K562 (cell line): ENCODE data around the gene CRELD2. TPM values are rescaled to one million over a fixed set of nuclear protein-coding genes. Genes with fewer than 3 reads are reported as not detected.

Source experiments
- ATAC-seq: fragments of 200-7000 bp; cut with Tn5 transposase; 3 replicates; pipeline ENCODE4 v1.9.1; 2020; ENCODE audit warnings: moderate library complexity
- BruUV-seq: library from RNA; stranded (reverse); fragments of 400-500 nt; replicated peaks from 2 replicates; lab custom pipeline; 2021; lab: Mats Ljungman, UMichigan
- CTCF ChIA-PET: fragments of 300-600 bp; formaldehyde crosslinking; extraction: SDS; loops from one replicate; lab custom pipeline; 2021; ENCODE audit warnings: low intra/inter-chr PET ratio; lab: Yijun Ruan, JAX
- POLR2A ChIA-PET: fragments of 300-600, 350-650 bp; sonication (Branson Sonifier 250); formaldehyde crosslinking; extraction: SDS; loops from one replicate; lab custom pipeline; 2021; ENCODE audit warnings: antibody characterized with exemption, inconsistent platforms; lab: Yijun Ruan, JAX
- DNase-seq, 4 experiments: peaks; one replicate each; pipeline versions ENCODE4 v3.0.0 to v3.0.0-alpha.2; 2011 to 2018; ENCODE audit warnings: low spot score in 3 of 4, mixed read lengths in 3 of 4; ENCODE audit errors: extremely low read depth in 1 of 4
- FAIRE-seq: peaks from 2 replicates; lab custom pipeline; 2011; peaks lifted over from hg19 to GRCh38; lab: Jason Lieb, UNC
- H2AFZ ChIP-seq: 2 replicates; pipeline ENCODE4 v1.6.0; 2011; ENCODE audit warnings: low read depth, low read length, control low read depth, inconsistent platforms
- H3K27ac ChIP-seq: fragments of 200-600 bp; 3 replicates; pipeline ENCODE4 v1.8.0; 2011; ENCODE audit warnings: low read depth, mild to moderate bottlenecking, control low read depth, inconsistent platforms, low read length, moderate library complexity, mixed read lengths; ENCODE audit errors: extremely low read depth
- H3K27me3 ChIP-seq, 2 experiments: fragments of 300-600 bp in 1 of 2; 2 replicates in 1 of 2; 3 replicates in 1 of 2; pipeline versions ENCODE4 v1.6.0 to v1.8.0; 2011; ENCODE audit warnings: inconsistent platforms in 2 of 2, low read length in 2 of 2, mild to moderate bottlenecking in 1 of 2, mixed read lengths in 1 of 2, moderate library complexity in 1 of 2; ENCODE audit not compliant: control insufficient read depth in 2 of 2, insufficient read depth in 2 of 2
- H3K36me3 ChIP-seq: fragments of 300-600 bp; 3 replicates; pipeline ENCODE4 v1.8.0; 2011; ENCODE audit warnings: mild to moderate bottlenecking, low read length, inconsistent platforms; ENCODE audit not compliant: control insufficient read depth, insufficient read depth
- H3K4me1 ChIP-seq, 2 experiments: fragments of 200-600 bp in 1 of 2; replicated peaks in 1 of 2; 2 replicates in 1 of 2; 3 replicates in 1 of 2; pipeline versions ENCODE4 v1.5.1 to v1.8.0; 2011; ENCODE audit warnings: inconsistent platforms in 2 of 2, low read length in 2 of 2, mild to moderate bottlenecking in 1 of 2, mixed read lengths in 1 of 2, moderate library complexity in 1 of 2; ENCODE audit not compliant: control insufficient read depth in 2 of 2, insufficient read depth in 2 of 2
- H3K4me2 ChIP-seq: 2 replicates; pipeline ENCODE4 v1.6.1; 2011; ENCODE audit warnings: low read length, control low read depth, inconsistent platforms, mixed read lengths; ENCODE audit not compliant: insufficient read depth
- H3K4me3 ChIP-seq: fragments of 200-600 bp; sonication (generic), shearing (Covaris generic); 2 replicates; pipeline ENCODE4 v1.5.1; 2016; ENCODE audit warnings: control low read depth, inconsistent platforms
- H3K79me2 ChIP-seq: fragments of 200-600 bp; 3 replicates; pipeline ENCODE4 v1.8.0; 2011; ENCODE audit warnings: low read length, inconsistent platforms; ENCODE audit not compliant: control insufficient read depth, insufficient read depth
- H3K9ac ChIP-seq, 2 experiments: 2 replicates each; pipeline versions ENCODE4 v1.6.0 to v1.6.1; 2011; ENCODE audit warnings: low read depth in 2 of 2, low read length in 2 of 2, control low read depth in 1 of 2, inconsistent platforms in 1 of 2, mild to moderate bottlenecking in 1 of 2, mixed read lengths in 1 of 2; ENCODE audit not compliant: insufficient read depth in 1 of 2
- H3K9me1 ChIP-seq: one replicate; pipeline ENCODE4 v1.6.0; 2011; ENCODE audit warnings: inconsistent platforms, mild to moderate bottlenecking, low read length, moderate library complexity; ENCODE audit not compliant: control insufficient read depth, insufficient read depth
- H3K9me3 ChIP-seq: replicated peaks from 2 replicates; pipeline ENCODE4 v1.5.1; 2011; ENCODE audit warnings: low read depth, low read length, inconsistent platforms; ENCODE audit not compliant: control insufficient read depth, insufficient read depth
- H4K20me1 ChIP-seq: replicated peaks from 2 replicates; pipeline ENCODE4 v1.6.1; 2011; ENCODE audit warnings: low read length, inconsistent platforms, mixed read lengths; ENCODE audit not compliant: control insufficient read depth, insufficient read depth
- HOXB6 ChIP-seq: fragments of 250-450 bp; sonication (Bioruptor Pico); IDR thresholded peaks from 2 replicates; pipeline ENCODE4 v1.5.1; 2022; ENCODE audit warnings: mild to moderate bottlenecking, borderline replicate concordance
- RBFOX2 ChIP-seq: fragments of 200-400 bp; formaldehyde crosslinking; IDR thresholded peaks from 2 replicates; pipeline ENCODE4 v1.6.1; 2017; ENCODE audit warnings: low read depth, mild to moderate bottlenecking, low read length, moderate library complexity
- SOX6 ChIP-seq: fragments of 450-650 bp; IDR thresholded peaks from 2 replicates; pipeline ENCODE4 v1.6.1; 2014; ENCODE audit warnings: mild to moderate bottlenecking
- STAG1 ChIP-seq: sonication (generic); formaldehyde crosslinking; IDR thresholded peaks from 2 replicates; pipeline ENCODE4 v1.5.0; 2020; ENCODE audit warnings: missing genetic modification reagents, borderline replicate concordance
- ZNF165 ChIP-seq: fragments of 250-450 bp; sonication (Bioruptor Pico); IDR thresholded peaks from 2 replicates; pipeline ENCODE4 v1.4.0; 2020; ENCODE audit warnings: borderline replicate concordance
- WGBS: fragments of 100-300 bp; shearing (Covaris generic); methylation state at CpG from one replicate; pipeline ENCODE4 v1.1.6; 2016; ENCODE audit warnings: low coverage, mixed read lengths; ENCODE audit not compliant: insufficient coverage; ENCODE audit errors: missing lambda C conversion rate; 5-methylcytosine and 5-hydroxymethylcytosine counted together
- in situ Hi-C: fragments of 300-500 bp; cut with MboI; formaldehyde crosslinking; loops from 4 replicates; pipeline ENCODE4 v1.15.0; 2018; ENCODE audit warnings: inconsistent platforms, mixed read lengths
- intact Hi-C: fragments of 100-400 bp; cut with micrococcal nuclease; formaldehyde crosslinking; loops from 2 replicates; pipeline ENCODE4 v1.14.2; 2022
- polyA plus RNA-seq, 8 experiments: library from polyadenylated mRNA; depleted of rRNA in 4 of 8; stranded (reverse) in 5 of 8; unstranded in 3 of 8; fragments of >200 nt; fragmentation: Nextera tagmentation in 2 of 8; fragmentation: Illumina TruSeq in 1 of 8; extraction: Ambion mirVana in 2 of 8; extraction: Trizol in 1 of 8; gene quantifications; 2 replicates each; pipeline versions ENCODE4 v1.2.1 to v1.2.3, GENCODE V29; 2011 to 2014; ENCODE audit warnings: inconsistent platforms in 1 of 8, missing spikeins in 1 of 8
- total RNA-seq, 7 experiments: library from RNA; depleted of rRNA in 6 of 7; stranded (reverse); fragments of >200 nt in 6 of 7; fragmentation: Illumina TruSeq in 2 of 7; extraction: Trizol in 2 of 7; gene quantifications; 2 replicates each; pipeline versions ENCODE4 v1.2.1 to v1.2.3, GENCODE V29; 2011 to 2021; ENCODE audit warnings: low replicate concordance in 1 of 7

The CRELD2 gene
- total and polyA plus RNA-seq, 9 of the 15 experiments (the other 6 are each of a cell fraction or from before 2014, with no cell fraction given), result 0.96 to 25.3 (median 8.8) TPM

DNA sequence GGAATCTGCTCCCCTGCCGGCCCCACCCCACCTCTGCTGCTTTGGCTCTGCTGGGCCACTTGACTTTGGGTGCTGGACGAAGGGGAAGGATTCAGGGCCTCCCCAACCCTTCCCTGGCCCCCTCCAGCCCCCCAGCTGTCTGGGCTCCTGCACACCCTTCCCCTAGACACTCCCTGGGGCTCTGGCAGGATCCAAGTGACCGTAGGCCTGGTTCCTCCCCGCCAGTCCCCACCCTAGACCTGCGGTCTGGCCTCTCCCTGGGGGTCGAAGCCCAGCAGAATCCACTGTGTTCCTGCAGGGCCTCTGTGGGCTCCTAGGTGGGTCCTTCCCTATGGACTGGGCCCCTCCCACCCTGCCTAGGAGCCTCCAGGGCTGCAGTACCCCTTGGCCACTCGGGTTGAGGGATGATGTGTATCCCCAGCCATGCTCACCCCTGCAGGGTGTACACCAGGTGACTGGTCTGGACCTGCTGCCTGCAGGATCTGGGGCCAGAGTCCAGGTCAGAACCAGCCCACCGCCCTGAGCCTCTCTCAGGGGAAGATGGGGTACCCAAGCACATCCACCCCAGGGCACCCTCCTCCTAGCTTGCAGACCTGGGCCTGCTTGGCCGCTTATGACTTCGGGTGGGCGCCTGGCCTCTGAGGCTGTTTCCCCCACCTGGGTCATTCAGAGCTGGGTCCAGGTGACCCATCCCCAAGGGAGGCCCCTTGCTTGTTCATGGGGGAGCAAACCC is 47.8 kb downstream of the CRELD2 start:
- Histone ChIP-seq H4K20me1 (peaks cover 15% of the 10 kb centered on the region), H3K9ac (peak overlapping the region in 1 of 2 experiments; percentile 41; a peak in 2 of 4 replicates), H3K9me3 (no peaks in the 10 kb centered on the region), H3K36me3 (peaks cover 34% of the 10 kb centered on the region; the same call in 1 of the 3 replicates), H3K27me3 (no peaks in the 10 kb centered on the region), H3K4me2 (no peak overlapping the region), H3K4me1 (peaks cover 26 to 99% of the 10 kb centered on the region in 2 experiments), H3K27ac (peak overlapping the region; percentile 25; the same call in 2 of the 3 replicates), H3K9me1 (peaks cover 4% of the 10 kb centered on the region), H3K79me2 (peaks cover 30% of the 10 kb centered on the region), H3K4me3 (no peak overlapping the region), H2AFZ (no peak overlapping the region)
- intact Hi-C loops, result no loop called here
- DNase-seq, result no peak
- TF ChIP-seq ZNF165 (CRISPR knock-in tag) (no peak), RBFOX2 (peak; percentile 8), STAG1 (no peak), HOXB6 (CRISPR knock-in tag) (no peak), SOX6 (no peak)
- in situ Hi-C loops, result no loop called here
- BruUV-seq, result no TSS peak
- WGBS, result 59% methylated on average over 7 of the region's 11 CpGs
- ATAC-seq, result no peak
- ChIA-PET CTCF (no interaction called here), POLR2A (interaction anchor here (0.6 to 2.2 kb wide), 4 partner anchors 11 to 93 kb away, joined by 3 to 9 read pairs (median 3); no protein-coding TSS in a partner anchor)
- FAIRE-seq, result no peak
